AG09319 (cell line): Measurements from ENCODE around the gene RAB3D.

Source experiments
- DNase-seq: peaks from one replicate; pipeline ENCODE4 v3.0.0-alpha.2; 2010; ENCODE audit warnings: low read depth; ENCODE audit errors: extremely low read depth
- TF ChIP-seq, protein P1 (sequence below): IDR thresholded peaks from 2 replicates; pipeline ENCODE4 v1.5.1; 2011; ENCODE audit warnings: low read depth, mild to moderate bottlenecking, inconsistent platforms, low read length, moderate library complexity

RAB3D gene

DNA sequence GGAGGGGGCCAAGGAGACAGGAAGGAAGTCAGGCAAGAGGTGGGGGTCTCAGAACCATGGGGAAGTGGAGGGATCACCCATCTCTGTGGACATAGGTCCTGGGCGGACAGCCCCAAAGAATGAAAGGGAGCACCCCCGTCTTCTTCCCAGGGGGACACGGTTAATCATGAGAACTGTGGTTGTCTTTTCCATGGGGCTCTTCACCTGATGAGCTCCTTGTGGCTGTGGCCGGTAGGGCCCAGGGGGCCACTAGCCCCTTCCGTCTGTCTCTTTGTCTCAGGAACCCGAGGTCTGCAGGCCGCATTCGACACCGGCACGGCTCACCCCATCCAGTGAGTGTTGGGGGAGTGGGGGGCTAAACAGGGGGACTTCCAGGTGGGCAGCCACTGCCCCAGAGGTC is 24.4 kb upstream of the RAB3D start:
- no peak for DNase-seq
- TF ChIP-seq, protein P1, sequence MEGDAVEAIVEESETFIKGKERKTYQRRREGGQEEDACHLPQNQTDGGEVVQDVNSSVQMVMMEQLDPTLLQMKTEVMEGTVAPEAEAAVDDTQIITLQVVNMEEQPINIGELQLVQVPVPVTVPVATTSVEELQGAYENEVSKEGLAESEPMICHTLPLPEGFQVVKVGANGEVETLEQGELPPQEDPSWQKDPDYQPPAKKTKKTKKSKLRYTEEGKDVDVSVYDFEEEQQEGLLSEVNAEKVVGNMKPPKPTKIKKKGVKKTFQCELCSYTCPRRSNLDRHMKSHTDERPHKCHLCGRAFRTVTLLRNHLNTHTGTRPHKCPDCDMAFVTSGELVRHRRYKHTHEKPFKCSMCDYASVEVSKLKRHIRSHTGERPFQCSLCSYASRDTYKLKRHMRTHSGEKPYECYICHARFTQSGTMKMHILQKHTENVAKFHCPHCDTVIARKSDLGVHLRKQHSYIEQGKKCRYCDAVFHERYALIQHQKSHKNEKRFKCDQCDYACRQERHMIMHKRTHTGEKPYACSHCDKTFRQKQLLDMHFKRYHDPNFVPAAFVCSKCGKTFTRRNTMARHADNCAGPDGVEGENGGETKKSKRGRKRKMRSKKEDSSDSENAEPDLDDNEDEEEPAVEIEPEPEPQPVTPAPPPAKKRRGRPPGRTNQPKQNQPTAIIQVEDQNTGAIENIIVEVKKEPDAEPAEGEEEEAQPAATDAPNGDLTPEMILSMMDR: no peak

DNA sequence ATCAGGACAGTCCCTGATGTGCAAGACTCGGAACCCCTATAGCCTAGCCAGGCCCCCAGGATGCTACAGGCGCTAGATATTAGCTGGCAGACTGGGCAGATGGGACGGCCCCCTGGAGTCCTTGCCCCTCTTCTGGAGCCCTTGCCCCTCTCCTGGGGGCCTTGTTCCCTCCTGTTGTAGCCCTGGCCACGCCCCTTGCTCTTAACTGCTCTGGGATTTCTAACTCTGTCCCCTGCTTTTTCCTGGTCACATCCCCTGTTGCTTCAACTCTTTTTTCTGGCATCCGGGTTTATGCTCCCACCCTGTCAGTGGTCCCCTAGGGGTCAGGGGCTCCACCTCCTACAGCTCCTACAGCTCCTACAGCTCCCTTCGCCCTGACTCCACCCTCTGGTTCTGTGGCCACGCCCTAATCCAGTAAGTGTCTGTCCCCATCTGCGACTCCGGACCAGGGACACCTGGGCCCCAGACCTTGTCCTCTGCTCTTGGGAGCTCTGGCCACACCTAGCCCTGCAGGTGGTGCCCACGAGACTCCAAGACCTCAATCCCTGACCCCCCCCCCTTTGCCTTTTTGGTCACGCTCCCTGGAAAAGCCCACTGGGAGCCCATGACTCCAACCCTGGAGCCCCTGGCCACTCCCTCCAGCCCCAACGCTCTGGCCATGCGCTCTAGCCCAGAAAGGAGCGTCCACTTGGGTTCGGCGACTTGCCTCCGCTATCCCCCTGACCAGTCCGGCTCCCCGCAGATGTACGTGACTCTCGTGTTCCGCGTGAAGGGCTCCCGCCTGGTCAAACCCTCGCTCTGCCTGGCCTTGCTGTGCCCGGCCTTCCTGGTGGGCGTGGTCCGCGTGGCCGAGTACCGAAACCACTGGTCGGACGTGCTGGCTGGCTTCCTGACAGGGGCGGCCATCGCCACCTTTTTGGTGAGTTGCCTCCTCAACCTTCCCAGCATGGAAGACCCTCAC is 22.6 kb upstream of the RAB3D start:
- TF ChIP-seq, protein P1: no peak
- no peak for DNase-seq

DNA sequence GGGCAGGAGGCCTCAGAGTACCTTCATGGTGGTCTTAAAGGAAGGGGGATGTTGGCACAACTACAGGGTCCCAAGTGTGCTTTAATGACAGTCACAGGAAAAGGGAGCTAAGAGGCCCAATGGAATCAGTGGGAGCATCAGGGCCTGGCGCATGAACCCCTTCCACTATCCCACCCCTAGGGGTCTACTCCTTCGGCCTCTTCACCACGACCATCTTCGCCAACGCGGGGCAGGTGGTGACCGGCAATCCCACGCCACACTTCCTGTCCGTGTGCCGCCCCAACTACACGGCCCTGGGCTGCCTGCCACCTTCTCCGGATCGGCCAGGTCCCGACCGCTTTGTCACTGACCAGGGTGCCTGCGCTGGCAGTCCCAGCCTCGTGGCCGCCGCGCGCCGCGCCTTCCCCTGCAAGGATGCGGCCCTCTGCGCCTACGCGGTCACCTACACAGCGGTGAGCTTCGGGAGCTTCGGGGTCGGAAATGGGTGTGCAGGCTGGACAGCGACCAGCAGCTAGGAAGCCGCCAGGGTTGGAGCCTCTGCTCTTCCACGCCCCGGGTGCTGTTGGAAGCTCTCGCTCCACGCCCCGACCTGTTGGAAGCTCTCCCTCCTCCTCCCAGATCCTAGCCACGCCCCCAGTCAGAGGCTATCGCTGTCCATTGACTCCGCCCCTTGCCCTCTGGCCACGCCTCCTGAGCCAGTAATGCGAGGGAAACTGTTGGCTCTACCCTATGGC is 21.7 kb upstream of the RAB3D start:
- no peak for DNase-seq
- TF ChIP-seq, protein P1: no peak

DNA sequence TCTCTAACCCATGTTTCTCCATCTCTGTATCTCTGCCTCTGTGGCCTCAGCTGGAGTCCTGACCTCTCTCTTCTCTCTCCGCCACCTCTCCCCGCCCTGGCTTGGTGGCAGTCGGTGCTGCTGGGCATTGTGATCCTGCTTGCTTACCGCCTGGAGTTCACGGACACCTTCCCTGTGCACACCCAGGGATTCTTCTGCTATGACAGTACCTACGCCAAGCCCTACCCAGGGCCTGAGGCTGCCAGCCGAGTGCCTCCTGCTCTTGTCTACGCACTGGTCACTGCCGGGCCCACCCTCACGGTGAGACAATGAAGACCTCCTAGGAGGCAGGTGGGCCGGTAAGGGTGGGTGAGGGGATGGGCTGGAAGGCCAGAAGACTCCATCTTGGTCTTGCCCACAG is 20.0 kb upstream of the RAB3D start:
- no peak for DNase-seq
- TF ChIP-seq, protein P1: no peak

DNA sequence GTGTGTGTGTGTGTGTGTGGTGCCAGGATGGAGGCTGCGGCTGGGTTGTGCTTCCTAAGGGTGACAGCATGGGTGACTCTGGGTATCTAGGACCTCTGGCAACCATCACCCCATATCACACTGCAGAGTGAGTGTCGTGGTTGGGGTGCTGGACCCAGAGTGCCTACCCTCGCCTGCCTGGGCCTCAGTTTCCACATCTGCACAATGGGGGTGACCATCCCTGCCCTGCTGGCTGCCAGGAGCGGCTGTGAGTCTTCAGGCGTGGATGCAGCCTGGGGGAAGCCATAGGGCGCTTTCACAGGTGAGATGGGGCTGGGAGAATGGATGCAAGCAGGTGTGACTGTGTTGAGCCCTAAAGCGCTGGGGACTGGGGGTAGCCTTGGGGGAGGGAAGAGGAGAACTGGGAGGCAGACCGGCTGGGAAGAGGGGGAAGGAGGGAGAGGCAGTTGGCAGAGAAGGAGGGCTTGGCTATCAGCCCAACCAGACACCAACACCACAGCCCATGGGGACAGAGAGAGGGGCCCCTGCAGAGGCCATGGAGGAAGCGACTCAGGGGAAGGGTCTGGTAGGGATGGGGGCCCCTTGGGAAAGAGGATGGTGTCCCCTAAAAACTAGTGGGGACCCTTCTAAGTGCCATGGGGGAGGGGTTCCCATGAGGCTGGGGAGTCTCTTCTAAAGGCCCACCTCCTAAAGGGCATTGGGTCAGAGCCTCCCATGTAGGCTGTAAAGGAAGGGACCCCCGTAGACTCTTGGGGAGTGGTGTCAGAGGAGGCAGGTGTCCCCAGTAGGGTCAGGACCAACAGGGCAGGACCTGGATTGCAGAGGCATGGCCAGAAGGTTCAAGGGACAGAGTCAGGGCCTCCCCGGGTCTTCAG is 17.5 kb upstream of the RAB3D start:
- TF ChIP-seq, protein P1: no peak
- DNase-seq: no peak

DNA sequence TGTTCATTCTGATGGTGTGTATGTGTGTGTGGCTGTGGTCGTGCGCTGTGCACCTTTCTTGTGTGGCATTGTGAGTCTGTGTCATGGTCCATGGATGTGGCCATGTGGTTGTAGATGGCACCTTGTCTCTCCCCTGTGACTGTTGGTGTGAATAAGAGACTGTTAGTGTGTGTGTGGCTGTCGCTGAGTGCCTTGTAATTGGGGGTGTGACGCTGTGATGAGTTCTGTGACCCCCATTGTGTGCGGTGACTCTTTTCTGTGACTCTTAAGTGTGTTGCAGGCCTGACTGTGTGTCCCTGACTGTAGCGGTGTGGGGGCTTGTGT is 16.6 kb upstream of the RAB3D start:
- DNase-seq: no peak
- TF ChIP-seq, protein P1: no peak
